ENCODE measurements around the gene KCNJ18.
"Not testable (repeated sequence)": the region's sequence is repeated elsewhere in the genome, so short reads cannot be mapped to it uniquely, and the experiment has no call there.

Gene KCNJ18

GRCh38 chr17:21670361-21671155 is 21.8 kb upstream of the KCNJ18 start:
- not testable (repeated sequence) for H3K4me3 ChIP-seq (ENCODE audit: low read depth, low read length)

GRCh38 chr17:21671437-21671836 is 20.9 kb upstream of the KCNJ18 start:
- H3K4me3 ChIP-seq (ENCODE audit: low read depth, low read length): not testable (repeated sequence)

GRCh38 chr17:21671871-21672270 is 20.5 kb upstream of the KCNJ18 start:
- H3K4me3 ChIP-seq (ENCODE audit: low read depth, low read length): not testable (repeated sequence)

DNA sequence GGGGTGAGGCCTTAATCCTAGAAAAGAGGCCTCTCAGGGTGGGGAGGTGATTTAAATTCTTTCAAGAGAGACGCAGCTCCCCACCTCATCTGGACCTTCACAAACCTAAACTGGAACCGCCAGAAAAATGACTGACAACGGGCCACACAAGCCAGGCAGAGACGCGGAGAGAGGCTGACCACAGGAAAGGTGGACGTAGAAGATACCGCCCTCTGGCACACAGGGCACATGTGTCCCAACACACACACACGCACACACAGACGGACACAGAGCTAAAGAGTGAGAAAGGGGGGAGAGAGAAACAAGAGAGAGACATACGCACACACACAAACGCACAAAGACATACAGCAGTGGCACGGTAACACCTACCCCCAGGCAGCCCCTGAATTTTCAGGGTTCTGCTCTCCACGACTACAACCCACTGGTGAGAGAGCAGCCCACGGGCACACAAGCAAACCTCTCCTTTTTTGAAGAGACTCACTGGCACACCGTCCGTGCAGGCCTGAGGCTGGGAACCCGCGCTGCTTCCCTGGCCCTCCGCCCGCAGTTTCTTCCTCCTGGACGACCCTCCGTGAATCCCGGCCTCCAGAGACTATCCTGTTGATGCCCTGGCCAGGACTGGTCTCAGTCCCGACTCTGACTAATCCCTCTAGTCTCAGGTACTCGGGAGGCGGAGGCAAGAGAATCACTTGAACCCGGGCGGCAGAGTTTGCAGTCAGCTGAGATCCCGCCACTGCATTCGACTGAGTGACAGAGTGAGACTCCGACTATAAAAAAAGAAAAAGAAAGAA is 18.7 kb upstream of the KCNJ18 start:
- not testable (repeated sequence) for H3K4me3 ChIP-seq (ENCODE audit: low read depth, low read length)

DNA sequence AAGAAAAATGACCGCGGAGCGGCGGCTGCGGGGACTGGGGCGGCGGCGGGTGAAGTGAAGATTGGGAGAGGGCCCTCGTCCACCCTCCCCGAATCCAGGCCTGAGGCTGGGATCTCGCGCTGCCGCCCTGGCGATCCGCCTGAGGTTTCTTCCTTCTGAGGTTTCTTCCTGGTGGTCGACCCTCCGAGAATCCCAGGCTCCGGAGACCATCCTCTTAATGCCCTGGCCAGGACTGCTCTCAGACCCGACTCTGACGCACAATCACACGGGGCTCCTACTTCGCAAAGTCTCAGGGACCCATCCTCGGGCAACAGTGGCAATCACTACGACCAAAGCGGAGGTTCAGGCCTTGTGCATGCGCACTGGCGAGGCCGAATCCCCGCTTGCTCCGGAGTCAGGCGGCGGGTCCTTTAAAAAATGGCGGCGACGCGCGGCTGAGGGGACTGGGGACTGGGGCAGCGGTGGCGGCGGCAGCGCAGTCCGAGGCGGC is 18.0 kb upstream of the KCNJ18 start:
- H3K4me3 ChIP-seq (ENCODE audit: low read depth, low read length): no peak overlapping the region
- TF ChIP-seq CTCF (IDR thresholded peaks at IDR 0.05; ENCODE audit: borderline replicate concordance, insufficient read depth, low read depth, low read length): no peak

GRCh38 chr17:21674891-21675738 is 17.2 kb upstream of the KCNJ18 start:
- H3K4me3 ChIP-seq (ENCODE audit: low read depth, low read length): not testable (repeated sequence)

- H3K4me3 ChIP-seq (ENCODE audit: low read depth, low read length): not testable (repeated sequence)
Measured at GRCh38 chr17:21675739-21676130, 16.6 kb upstream of the KCNJ18 start.

GRCh38 chr17:21676281-21677111 is 15.8 kb upstream of the KCNJ18 start:
- H3K4me3 ChIP-seq (ENCODE audit: low read depth, low read length): no peak overlapping the region
- TF ChIP-seq CTCF (IDR thresholded peaks at IDR 0.05; ENCODE audit: borderline replicate concordance, insufficient read depth, low read depth, low read length): no peak

DNA sequence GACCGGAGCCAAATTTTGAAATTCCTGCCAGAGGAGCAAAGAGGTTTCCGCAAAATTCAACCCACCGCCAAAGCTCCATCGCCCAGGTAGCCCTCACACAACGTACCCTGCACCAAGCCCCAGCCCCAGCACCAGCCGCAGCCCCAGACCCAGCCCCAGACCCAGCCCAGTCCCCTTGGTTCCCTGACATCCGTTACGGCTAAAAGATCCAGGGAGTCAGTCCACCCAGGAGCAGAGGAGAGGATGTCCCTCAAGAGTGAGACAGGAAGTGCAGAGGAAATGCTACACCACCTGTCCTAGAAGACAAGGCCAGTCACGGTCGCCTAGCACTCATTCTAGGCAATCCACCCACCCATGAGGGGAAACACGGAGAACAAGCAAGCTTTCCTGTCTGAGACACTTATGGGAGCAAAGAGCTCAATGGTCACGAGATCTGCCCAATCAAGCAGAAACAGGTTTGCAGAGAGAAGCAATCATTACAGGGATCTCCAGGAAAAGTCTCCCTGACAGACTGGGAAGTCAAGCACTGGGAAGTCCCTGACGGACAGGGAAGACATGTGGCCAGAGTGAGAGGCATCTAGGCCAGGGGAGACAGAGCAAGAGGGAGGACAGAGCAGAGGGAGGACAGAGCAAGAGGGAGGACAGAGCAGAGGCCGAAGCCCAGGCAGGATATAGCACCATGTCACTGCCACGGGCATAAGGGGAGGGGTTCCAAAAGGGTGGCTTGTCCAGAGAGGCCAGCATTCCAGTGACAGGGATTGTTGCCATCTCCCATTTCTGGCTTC is 15.0 kb upstream of the KCNJ18 start:
- H3K4me3 ChIP-seq (ENCODE audit: low read depth, low read length): no peak overlapping the region
- no peak for TF ChIP-seq CTCF (IDR thresholded peaks at IDR 0.05; ENCODE audit: borderline replicate concordance, insufficient read depth, low read depth, low read length)

Data from GM12875 (cell line).